GM21526 (cell line): ENCODE results near the gene PARVG.

Experiments
- ATAC-seq: cut with Tn5 transposase; IDR thresholded peaks from one replicate; pipeline ENCODE4 v1.9.1; 2021; ENCODE audit warnings: moderate library complexity; ENCODE audit not compliant: unreplicated experiment, low FRiP score

Gene PARVG

GRCh38 chr22:44180706-44181032 lies at the start of gene PARVG:
Gene PARVG, plus strand, starts transcription at chr22:44180925. Its CDS starts 2,405 bp downstream, at chr22:44183330.
- ATAC-seq = no peak

- no peak for ATAC-seq
Observed at GRCh38 chr22:44131412-44131811, 49.3 kb upstream of the PARVG start.

GRCh38 chr22:44131989-44132685 lies 48.6 kb upstream of the PARVG start:
- ATAC-seq = no peak

GRCh38 chr22:44132724-44133123 lies 48.0 kb upstream of the PARVG start:
- no peak for ATAC-seq

- no peak for ATAC-seq
Observed at GRCh38 chr22:44133161-44133560, 47.6 kb upstream of the PARVG start.

- ATAC-seq = no peak
Observed at GRCh38 chr22:44133901-44134571, 46.7 kb upstream of the PARVG start.

GRCh38 chr22:44136112-44136511 lies 44.6 kb upstream of the PARVG start:
- no peak for ATAC-seq

- no peak for ATAC-seq
Observed at GRCh38 chr22:44136786-44137185, 43.9 kb upstream of the PARVG start.

GRCh38 chr22:44137415-44137814 lies 43.3 kb upstream of the PARVG start:
- no peak for ATAC-seq

GRCh38 chr22:44139773-44140172 lies 41.0 kb upstream of the PARVG start:
- no peak for ATAC-seq

- ATAC-seq = no peak
Observed at GRCh38 chr22:44142421-44143104, 38.2 kb upstream of the PARVG start.

GRCh38 chr22:44143105-44143474 lies 37.6 kb upstream of the PARVG start:
- ATAC-seq = no peak

- ATAC-seq = no peak
Observed at GRCh38 chr22:44143579-44143978, 37.1 kb upstream of the PARVG start.

GRCh38 chr22:44144046-44144569 lies 36.6 kb upstream of the PARVG start:
- ATAC-seq = no peak

GRCh38 chr22:44145544-44145943 lies 35.2 kb upstream of the PARVG start:
- no peak for ATAC-seq

- ATAC-seq = no peak
Observed at GRCh38 chr22:44146088-44146861, 34.5 kb upstream of the PARVG start.

GRCh38 chr22:44147008-44147645 lies 33.6 kb upstream of the PARVG start:
- ATAC-seq = no peak

GRCh38 chr22:44147821-44148574 lies 32.7 kb upstream of the PARVG start:
- no peak for ATAC-seq

GRCh38 chr22:44151676-44152075 lies 29.0 kb upstream of the PARVG start:
- no peak for ATAC-seq

- ATAC-seq = no peak
Observed at GRCh38 chr22:44153710-44154109, 27.0 kb upstream of the PARVG start.
